Caki2 (cell line): ENCODE measurements around the gene RITA1. TPM values are rescaled to one million over a fixed set of nuclear protein-coding genes. Genes with fewer than 3 reads are reported as not detected.
"Not testable (repeated sequence)": the region's sequence is repeated elsewhere in the genome, so short reads cannot be mapped to it uniquely, and the experiment has no call there.

Source experiments
- DNase-seq: peaks from one replicate; pipeline ENCODE4 v3.0.0-alpha.2; 2015; ENCODE audit warnings: low read depth
- in situ Hi-C: cut with HindIII; loops from 2 replicates; pipeline ENCODE4 v1.10.0; 2016; ENCODE audit warnings: low sequenced_read_pairs, low pct_unique_long_range_greater_than_20kb, mixed read lengths
- total RNA-seq: library from RNA; depleted of rRNA; stranded (reverse); fragments of >200 nt; shearing (Covaris generic); gene quantifications from 2 replicates; pipeline ENCODE4 v1.2.3, GENCODE V29; 2014; ENCODE audit warnings: low replicate concordance

Gene RITA1
- total RNA-seq, 1 experiment from 2014 or later = 37.1 TPM

GRCh38 chr12:113196582-113196981, 11.1 kb downstream of the RITA1 start:
- DNase-seq = no peak
- in situ Hi-C loops = no loop called here

GRCh38 chr12:113196990-113197389, 11.5 kb downstream of the RITA1 start:
- peak; percentile 64 for DNase-seq
- in situ Hi-C loops = no loop called here

- in situ Hi-C loops = no loop called here
- DNase-seq = no peak
Measured at GRCh38 chr12:113197518-113198077, 12.1 kb downstream of the RITA1 start.

GRCh38 chr12:113198296-113198695, 12.8 kb downstream of the RITA1 start:
- peak; percentile 76 for DNase-seq
- in situ Hi-C loops = no loop called here

- no peak for DNase-seq
- in situ Hi-C loops = no loop called here
Measured at GRCh38 chr12:113200021-113200797, 14.7 kb downstream of the RITA1 start.

GRCh38 chr12:113201187-113202177, 16.0 kb downstream of the RITA1 start:
- in situ Hi-C loops = no loop called here

GRCh38 chr12:113202300-113203075, 17.0 kb downstream of the RITA1 start:
- DNase-seq = no peak
- in situ Hi-C loops = no loop called here

More at GRCh38 chr12:113201187-113202177, 16.0 kb downstream of the RITA1 start:
- DNase-seq = no peak

GRCh38 chr12:113203852-113204760, 18.6 kb downstream of the RITA1 start:
- no peak for DNase-seq
- in situ Hi-C loops = no loop called here

GRCh38 chr12:113204804-113205203, 19.3 kb downstream of the RITA1 start:
- in situ Hi-C loops = no loop called here

GRCh38 chr12:113206802-113207201, 21.3 kb downstream of the RITA1 start:
- in situ Hi-C loops, DNase-seq: not testable (repeated sequence)

More at GRCh38 chr12:113204804-113205203, 19.3 kb downstream of the RITA1 start:
- peak; percentile 73 for DNase-seq

- DNase-seq = no peak
- in situ Hi-C loops = no loop called here
Measured at GRCh38 chr12:113207613-113208040, 22.1 kb downstream of the RITA1 start.

- in situ Hi-C loops = no loop called here
- DNase-seq = no peak
Measured at GRCh38 chr12:113208041-113208934, 22.8 kb downstream of the RITA1 start.

GRCh38 chr12:113211160-113211559, 25.6 kb downstream of the RITA1 start:
- in situ Hi-C loops = no loop called here

GRCh38 chr12:113214895-113215400, 29.4 kb downstream of the RITA1 start:
- peak; percentile 89 for DNase-seq
- in situ Hi-C loops = no loop called here

More at GRCh38 chr12:113211160-113211559, 25.6 kb downstream of the RITA1 start:
- DNase-seq = no peak

GRCh38 chr12:113216027-113216426, 30.5 kb downstream of the RITA1 start:
- DNase-seq = no peak
- in situ Hi-C loops = no loop called here
